Measurements from ENCODE around the gene GRK4.

DNA sequence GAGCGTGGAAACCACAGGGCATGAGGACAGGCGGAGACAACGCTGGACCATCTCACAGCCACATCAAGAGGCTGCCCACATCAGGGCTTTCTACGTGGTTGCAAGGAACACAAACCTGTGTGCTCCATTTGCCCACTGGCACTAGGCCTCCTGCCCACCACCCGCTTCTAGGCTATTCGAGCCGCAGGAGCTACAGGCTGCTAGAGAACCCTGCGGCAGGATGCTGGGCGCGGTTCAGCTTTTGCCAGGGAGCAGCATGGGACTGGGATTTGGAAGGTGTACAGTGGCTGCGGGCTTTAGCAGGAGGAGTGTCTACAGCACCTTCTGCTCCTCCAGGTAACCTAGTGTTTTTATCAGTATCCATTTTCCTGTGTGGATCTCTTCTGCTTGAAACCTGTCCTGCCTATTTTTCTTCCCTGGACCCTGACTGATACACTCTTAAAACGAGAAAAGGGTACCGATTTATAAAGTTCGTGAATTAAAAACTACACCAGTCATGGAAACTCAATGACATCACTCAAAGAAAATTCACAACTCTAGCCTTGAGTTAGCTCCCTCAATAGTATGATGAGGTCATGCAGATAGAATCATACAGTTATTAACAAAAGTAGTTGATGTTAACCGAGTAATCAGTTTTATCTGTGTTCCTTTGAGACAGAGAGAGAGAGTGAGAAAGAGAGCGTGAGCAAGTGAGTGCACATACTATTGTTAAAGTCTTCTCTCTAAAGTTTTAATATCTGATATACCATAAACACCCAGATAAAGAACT is 13.0 kb upstream of the GRK4 start:
- TF ChIP-seq CTCF (IDR thresholded peaks at IDR 0.05) (no peak), POLR2A (IDR thresholded peaks at IDR 0.05) (no peak)
